GM23248 (cell line): ENCODE results near the gene KDM6A. TPM values are rescaled to one million over a fixed set of nuclear protein-coding genes. Genes with fewer than 3 reads are reported as not detected.

Experiments used
- DNase-seq: peaks from one replicate; pipeline ENCODE4 v3.0.0-alpha.2; 2015
- H2AFZ ChIP-seq: fragments of 200-600 bp; sonication (generic); 2 replicates; pipeline ENCODE4 v1.6.1; 2016; ENCODE audit warnings: antibody characterized with exemption
- H3F3A ChIP-seq: fragments of 200-600 bp; sonication (generic); 2 replicates; pipeline ENCODE4 v1.6.1; 2016; ENCODE audit warnings: mild to moderate bottlenecking, antibody characterized with exemption, mixed run types; ENCODE audit not compliant: insufficient read depth
- H3K27ac ChIP-seq: fragments of 200-600 bp; sonication (generic); 2 replicates; pipeline ENCODE4 v1.5.1; 2016; ENCODE audit warnings: mild to moderate bottlenecking
- H3K27me3 ChIP-seq: fragments of 200-600 bp; sonication (generic); replicated peaks from 2 replicates; pipeline ENCODE4 v1.6.1; 2016; ENCODE audit warnings: mild to moderate bottlenecking; ENCODE audit not compliant: insufficient read depth
- H3K36me3 ChIP-seq: fragments of 200-600 bp; sonication (generic); 2 replicates; pipeline ENCODE4 v1.6.1; 2016; ENCODE audit warnings: low read depth, mild to moderate bottlenecking
- H3K4me1 ChIP-seq: fragments of 200-600 bp; sonication (generic); 2 replicates; pipeline ENCODE4 v1.6.1; 2016; ENCODE audit warnings: mild to moderate bottlenecking; ENCODE audit not compliant: insufficient read depth
- H3K4me2 ChIP-seq: fragments of 200-600 bp; sonication (generic); one replicate; pipeline ENCODE4 v1.6.1; 2016; ENCODE audit warnings: mild to moderate bottlenecking; ENCODE audit not compliant: unreplicated experiment
- H3K4me3 ChIP-seq: fragments of 200-600 bp; sonication (generic); 2 replicates; pipeline ENCODE4 v1.5.1; 2016; ENCODE audit warnings: mild to moderate bottlenecking
- H3K79me2 ChIP-seq: fragments of 200-600 bp; sonication (generic); 2 replicates; pipeline ENCODE4 v1.6.1; 2016; ENCODE audit warnings: mild to moderate bottlenecking; ENCODE audit not compliant: insufficient read depth
- H3K9ac ChIP-seq: fragments of 200-600 bp; sonication (generic); 2 replicates; pipeline ENCODE4 v1.6.1; 2016; ENCODE audit warnings: mild to moderate bottlenecking
- H3K9me2 ChIP-seq: fragments of 200-600 bp; sonication (generic); 2 replicates; pipeline ENCODE4 v1.6.1; 2016; ENCODE audit warnings: mixed run types, mild to moderate bottlenecking, moderate library complexity; ENCODE audit not compliant: insufficient read depth
- H3K9me3 ChIP-seq: fragments of 200-600 bp; sonication (generic); one replicate; pipeline ENCODE4 v1.6.1; 2017; ENCODE audit warnings: low read depth
- H4K20me1 ChIP-seq: fragments of 200-600 bp; sonication (generic); 2 replicates; pipeline ENCODE4 v1.6.0; 2016; ENCODE audit not compliant: insufficient read depth
- EZH2 ChIP-seq: fragments of 200-600 bp; sonication (generic); IDR thresholded peaks from 2 replicates; pipeline ENCODE4 v1.6.1; 2018; ENCODE audit warnings: antibody characterized with exemption, mild to moderate bottlenecking; ENCODE audit not compliant: insufficient read depth, poor library complexity, severe bottlenecking
- EZH2phosphoT487 ChIP-seq: fragments of 200-600 bp; sonication (generic); IDR thresholded peaks from 2 replicates; pipeline ENCODE4 v1.6.1; 2018; ENCODE audit warnings: antibody characterized with exemption, moderate library complexity, mild to moderate bottlenecking, low read depth; ENCODE audit not compliant: insufficient read depth
- WGBS, 2 experiments: methylation state at CpG; one replicate each; pipeline ENCODE4 v1.1.6; 2015 to 2017; ENCODE audit warnings: low lambda C conversion rate in 2 of 2, low coverage in 1 of 2; ENCODE audit errors: missing lambda C conversion rate in 2 of 2; 5-methylcytosine and 5-hydroxymethylcytosine counted together
- in situ Hi-C: fragments of 300-500 bp; cut with MboI; formaldehyde crosslinking; loops from 2 replicates; pipeline ENCODE4 v1.15.0; 2020
- polyA plus RNA-seq: library from polyadenylated mRNA; unstranded; fragments of >200 nt; fragmentation: Nextera tagmentation; extraction: Ambion mirVana; gene quantifications from 2 replicates; pipeline ENCODE4 v1.2.1, GENCODE V29; 2016
- total RNA-seq: library from RNA; depleted of rRNA; stranded (reverse); fragments of >200 nt; shearing (Covaris generic); gene quantifications from 2 replicates; pipeline ENCODE4 v1.2.3, GENCODE V29; 2014; rRNA removed

The KDM6A gene
- total and polyA plus RNA-seq, 2 experiments from 2014 or later: 5.8 to 12.0 TPM

- H4K20me1 ChIP-seq: no peaks in the 10 kb centered on the region
Observed at GRCh38 chrX:45145492-45146215, 272.7 kb downstream of the KDM6A start.

GRCh38 chrX:45150821-45151220, 277.8 kb downstream of the KDM6A start:
- DNase-seq: no peak
- no peaks in the 10 kb centered on the region for H3F3A ChIP-seq
- no peaks in the 10 kb centered on the region for H4K20me1 ChIP-seq
- H3K9ac ChIP-seq: no peak overlapping the region
- 94 to 97% methylated on average over 6 to 9 of the region's 9 CpGs for WGBS, 2 experiments
- H3K4me2 ChIP-seq: no peak overlapping the region
- no peaks in the 10 kb centered on the region for H3K27me3 ChIP-seq
- TF ChIP-seq EZH2: no peak
- no peak for TF ChIP-seq EZH2phosphoT487
- H3K36me3 ChIP-seq: no peaks in the 10 kb centered on the region
- no peak overlapping the region for H3K27ac ChIP-seq
- in situ Hi-C loops: no loop called here
- H3K4me1 ChIP-seq: no peaks in the 10 kb centered on the region
- no peak overlapping the region for H2AFZ ChIP-seq
- no peaks in the 10 kb centered on the region for H3K79me2 ChIP-seq
- H3K9me2 ChIP-seq: no peaks in the 10 kb centered on the region
- no peaks in the 10 kb centered on the region for H3K9me3 ChIP-seq
- H3K4me3 ChIP-seq: no peak overlapping the region

More at GRCh38 chrX:45145492-45146215, 272.7 kb downstream of the KDM6A start:
- Histone ChIP-seq H3K9me2 (no peaks in the 10 kb centered on the region), H3K4me3 (no peak overlapping the region), H3K27me3 (no peaks in the 10 kb centered on the region), H3F3A (no peaks in the 10 kb centered on the region), H2AFZ (no peak overlapping the region), H3K4me1 (no peaks in the 10 kb centered on the region), H3K4me2 (no peak overlapping the region), H3K36me3 (no peaks in the 10 kb centered on the region), H3K27ac (no peak overlapping the region), H3K9me3 (no peaks in the 10 kb centered on the region), H3K9ac (no peak overlapping the region), H3K79me2 (no peaks in the 10 kb centered on the region)
- TF ChIP-seq EZH2: no peak
- TF ChIP-seq EZH2phosphoT487: no peak
- DNase-seq: no peak
- 79 to 81% methylated on average over 9 to 11 of the region's 11 CpGs for WGBS, 2 experiments
- in situ Hi-C loops: loop anchor here (25.0 kb wide), 1 partner anchor 108 kb away; no protein-coding TSS in a partner anchor

GRCh38 chrX:45154033-45154360, 281.0 kb downstream of the KDM6A start:
- Histone ChIP-seq H3K4me3 (no peak overlapping the region), H3F3A (no peaks in the 10 kb centered on the region), H3K27ac (no peak overlapping the region), H3K79me2 (no peaks in the 10 kb centered on the region), H3K27me3 (no peaks in the 10 kb centered on the region), H3K36me3 (no peaks in the 10 kb centered on the region), H3K9me2 (no peaks in the 10 kb centered on the region), H4K20me1 (no peaks in the 10 kb centered on the region), H2AFZ (no peak overlapping the region), H3K4me1 (no peaks in the 10 kb centered on the region), H3K9me3 (no peaks in the 10 kb centered on the region), H3K9ac (no peak overlapping the region), H3K4me2 (no peak overlapping the region)
- TF ChIP-seq EZH2phosphoT487 (no peak), EZH2 (no peak)
- 93 to 95% methylated on average over 3 to 4 of the region's 4 CpGs for WGBS, 2 experiments
- in situ Hi-C loops: no loop called here
- no peak for DNase-seq

GRCh38 chrX:45154462-45154861, 281.5 kb downstream of the KDM6A start:
- H3K9me2 ChIP-seq: no peaks in the 10 kb centered on the region
- TF ChIP-seq EZH2phosphoT487 (no peak), EZH2 (no peak)
- H3K27ac ChIP-seq: no peak overlapping the region
- no peak overlapping the region for H2AFZ ChIP-seq
- H3K79me2 ChIP-seq: no peaks in the 10 kb centered on the region
- H3F3A ChIP-seq: no peaks in the 10 kb centered on the region
- in situ Hi-C loops: no loop called here
- no peak for DNase-seq
- H3K9me3 ChIP-seq: no peaks in the 10 kb centered on the region
- no peak overlapping the region for H3K4me3 ChIP-seq
- no peaks in the 10 kb centered on the region for H3K4me1 ChIP-seq
- no peaks in the 10 kb centered on the region for H3K36me3 ChIP-seq
- no peaks in the 10 kb centered on the region for H3K27me3 ChIP-seq
- no peak overlapping the region for H3K4me2 ChIP-seq
- no peak overlapping the region for H3K9ac ChIP-seq
- H4K20me1 ChIP-seq: no peaks in the 10 kb centered on the region

GRCh38 chrX:45157647-45158046, 284.7 kb downstream of the KDM6A start:
- WGBS, 2 experiments: 88 to 89% methylated on average over 11 to 22 of the region's 22 CpGs

More at GRCh38 chrX:45157647-45158046, 284.7 kb downstream of the KDM6A start:
- Histone ChIP-seq H3K27me3 (no peaks in the 10 kb centered on the region), H3K4me2 (no peak overlapping the region), H3K9ac (no peak overlapping the region), H3K9me3 (no peaks in the 10 kb centered on the region), H3F3A (no peaks in the 10 kb centered on the region), H3K36me3 (no peaks in the 10 kb centered on the region), H3K79me2 (no peaks in the 10 kb centered on the region), H3K9me2 (no peaks in the 10 kb centered on the region), H3K4me1 (no peaks in the 10 kb centered on the region), H2AFZ (no peak overlapping the region), H3K4me3 (no peak overlapping the region), H4K20me1 (no peaks in the 10 kb centered on the region), H3K27ac (no peak overlapping the region)
- DNase-seq: no peak
- in situ Hi-C loops: no loop called here
- no peak for TF ChIP-seq EZH2
- no peak for TF ChIP-seq EZH2phosphoT487

Other genes starting within 250 kb of the KDM6A start
- not detected in 2 replicates for gene DUSP21, start 29.2 kb upstream of the KDM6A start, total RNA-seq
- not detected in 2 replicates for gene DUSP21, start 29.2 kb upstream of the KDM6A start, polyA plus RNA-seq